ENCODE data around the gene DCAF12. TPM values are rescaled to one million over a fixed set of nuclear protein-coding genes. Genes with fewer than 3 reads are reported as not detected.

Gene DCAF12
- total and polyA plus RNA-seq, 2 of the 4 experiments (the other 2 are of a cell fraction): 7.2 to 17.1 TPM

Small RNAs within 50 kb of the gene (microRNA-seq; reads per million reads assigned to microRNA genes)
- gene RN7SKP114 (ENCODE audit: insufficient read depth, insufficient read length): not detected

Small RNAs within 50 kb of the gene (small RNA-seq; reads per million reads assigned to genes)
- 0 reads per million in 5 experiments for gene RN7SKP114

Other genes with a start within 250 kb of the DCAF12 start
- 12.5 and 12.9 TPM in 2 replicates for gene UBAP2, start 77.8 kb downstream of the DCAF12 start, total RNA-seq (2012; rRNA removed)
- 25.5 and 31.2 TPM in 2 replicates for gene UBAP2, start 77.8 kb downstream of the DCAF12 start, polyA plus RNA-seq (2012; rRNA removed)
- 28.3 and 30.6 TPM in 2 replicates for gene UBAP1, start 52.3 kb upstream of the DCAF12 start, total RNA-seq (2012; rRNA removed)
- 35.4 and 37.0 TPM in 2 replicates for gene UBAP1, start 52.3 kb upstream of the DCAF12 start, polyA plus RNA-seq (2012; rRNA removed)
- gene KIF24, start 202.6 kb upstream of the DCAF12 start, total RNA-seq (2012; rRNA removed): 2.5 and 3.0 TPM in 2 replicates
- 1.1 and 1.4 TPM in 2 replicates for gene KIF24, start 202.6 kb upstream of the DCAF12 start, polyA plus RNA-seq (2012; rRNA removed)
- gene NUDT2, start 202.9 kb upstream of the DCAF12 start, total RNA-seq (2012; rRNA removed): 33.9 and 45.0 TPM in 2 replicates
- gene NUDT2, start 202.9 kb upstream of the DCAF12 start, polyA plus RNA-seq (2012; rRNA removed): 32.8 and 36.6 TPM in 2 replicates